CD4-positive, alpha-beta memory T cell (primary cell): ENCODE data around the gene TDRD5. TPM values are rescaled to one million over a fixed set of nuclear protein-coding genes. Genes with fewer than 3 reads are reported as not detected.

Experiments used
- CTCF ChIA-PET: fragments of 350-600 bp; sonication (Branson Sonifier 250); formaldehyde crosslinking; loops from one replicate; lab custom pipeline; 2021; ENCODE audit warnings: inconsistent platforms; ENCODE audit not compliant: partially characterized antibody; lab: Charles Lee
- POLR2A ChIA-PET: fragments of 350-600 bp; sonication (Branson Sonifier 250); formaldehyde crosslinking; loops from one replicate; lab custom pipeline; 2021; ENCODE audit not compliant: partially characterized antibody; lab: Charles Lee
- DNase-seq, 5 donors: peaks; one replicate each; pipeline versions ENCODE4 v3.0.0 to v3.0.0-alpha.2; 2020 to 2022; ENCODE audit warnings: mixed read lengths in 1 of 5
- H3K27ac ChIP-seq: one replicate; pipeline ENCODE4 v1.7.0; 2013; ENCODE audit warnings: low read depth, low read length
- H3K27me3 ChIP-seq: 2 replicates; pipeline ENCODE4 v1.7.0; 2013; ENCODE audit warnings: mild to moderate bottlenecking, low read length, moderate library complexity; ENCODE audit not compliant: insufficient read depth
- H3K36me3 ChIP-seq: 2 replicates; pipeline ENCODE4 v1.7.0; 2013; ENCODE audit warnings: mild to moderate bottlenecking, low read length, moderate library complexity; ENCODE audit not compliant: insufficient read depth
- H3K4me1 ChIP-seq: 2 replicates; pipeline ENCODE4 v1.7.0; 2013; ENCODE audit warnings: mild to moderate bottlenecking, low read length, moderate library complexity; ENCODE audit not compliant: insufficient read depth
- H3K4me3 ChIP-seq, 2 donors: one replicate each; pipeline ENCODE4 v1.7.0; 2013; ENCODE audit warnings: low read length in 2 of 2, mild to moderate bottlenecking in 1 of 2
- H3K9me3 ChIP-seq, 2 donors: one replicate each; pipeline ENCODE4 v1.7.0; 2013; ENCODE audit warnings: low read length in 2 of 2, control low read depth in 1 of 2; ENCODE audit not compliant: control insufficient read depth in 1 of 2
- H3K27ac Mint-ChIP-seq, 7 donors: one replicate each; pipeline ENCODE4 v1.8.0; 2020 to 2021; ENCODE audit warnings: mixed read lengths in 7 of 7, mild to moderate bottlenecking in 6 of 7, inconsistent platforms in 3 of 7, moderate library complexity in 3 of 7
- H3K27me3 Mint-ChIP-seq, 2 donors: one replicate each; pipeline ENCODE4 v1.8.0; 2020 to 2021; ENCODE audit warnings: mixed read lengths in 2 of 2
- H3K36me3 Mint-ChIP-seq, 2 donors: one replicate each; pipeline ENCODE4 v1.8.0; 2020 to 2021; ENCODE audit warnings: mixed read lengths in 2 of 2, inconsistent platforms in 1 of 2, mild to moderate bottlenecking in 1 of 2
- H3K4me1 Mint-ChIP-seq, 4 donors: one replicate each; pipeline ENCODE4 v1.8.0; 2020 to 2021; ENCODE audit warnings: mixed read lengths in 4 of 4, mild to moderate bottlenecking in 1 of 4
- H3K4me3 Mint-ChIP-seq, 8 donors: one replicate each; pipeline ENCODE4 v1.8.0; 2020 to 2021; ENCODE audit warnings: mixed read lengths in 8 of 8, mild to moderate bottlenecking in 7 of 8, moderate library complexity in 6 of 8, inconsistent platforms in 3 of 8
- H3K9me3 Mint-ChIP-seq, 8 donors: one replicate each; pipeline ENCODE4 v1.8.0; 2020 to 2021; ENCODE audit warnings: mixed read lengths in 8 of 8, mild to moderate bottlenecking in 5 of 8, inconsistent platforms in 3 of 8, moderate library complexity in 1 of 8
- intact Hi-C: fragments of 100-400 bp; cut with micrococcal nuclease; formaldehyde crosslinking; loops from one replicate; pipeline ENCODE4 v1.15.1; 2023
- polyA plus RNA-seq, 2 donors: library from polyadenylated mRNA; unstranded; fragments of 300-500 nt; fragmentation: Illumina TruSeq; gene quantifications; one replicate each; pipeline ENCODE4 v1.2.3, GENCODE V29; 2021
- total RNA-seq, 2 experiments: library from RNA; stranded (reverse); gene quantifications; one replicate each; pipeline ENCODE4 v1.2.3, GENCODE V29; 2021

The TDRD5 gene
- not detected for total RNA-seq
- not detected for polyA plus RNA-seq

DNA sequence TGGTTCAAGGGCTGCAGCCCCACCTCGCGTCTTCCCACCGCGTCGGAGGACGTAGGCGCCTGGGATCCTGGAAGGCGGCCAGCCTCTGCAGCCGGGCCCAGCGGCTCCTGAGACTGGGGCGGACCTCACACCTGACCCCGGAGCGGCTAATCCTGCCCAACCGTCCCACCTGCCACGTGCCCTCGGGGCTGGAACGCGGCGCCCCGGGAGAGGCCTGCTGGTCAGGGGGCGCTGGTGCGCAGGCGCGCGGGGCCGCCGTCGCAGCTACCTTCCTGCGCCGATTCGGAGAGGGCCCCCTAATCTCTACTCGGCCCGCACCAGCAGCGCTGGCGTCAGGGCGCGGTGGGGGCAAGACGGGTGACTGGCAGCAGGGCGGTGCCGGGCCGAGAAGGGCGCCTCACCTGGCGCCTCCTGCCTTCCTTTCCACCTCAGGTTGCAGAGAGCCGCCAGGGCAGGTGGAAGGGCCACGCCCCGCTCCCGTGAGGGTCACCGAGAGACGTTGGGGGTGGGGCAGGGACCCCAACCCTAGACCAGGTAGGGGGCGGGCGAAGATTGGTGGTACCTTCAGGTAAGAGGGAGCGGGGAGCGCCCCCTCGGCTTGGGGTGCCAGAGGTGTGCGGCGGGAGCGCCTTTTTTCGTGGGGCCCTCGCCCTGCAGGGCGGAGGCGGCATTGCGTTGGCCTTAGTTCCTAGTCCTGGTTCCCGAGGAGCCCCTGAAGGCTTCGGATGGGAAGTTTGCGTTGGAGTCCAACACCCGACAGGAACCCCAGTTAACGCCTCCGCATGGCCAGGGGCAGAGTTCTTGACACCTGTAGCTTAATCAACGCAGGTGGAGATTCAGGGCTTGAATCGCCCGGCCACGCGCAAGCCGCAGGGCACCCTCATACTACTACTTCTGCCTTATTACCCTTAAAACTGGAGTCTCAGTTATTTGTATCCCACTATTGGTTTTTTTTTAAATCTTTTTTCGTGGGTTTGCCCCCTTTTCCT, at the start of gene TDRD5:
Gene TDRD5, plus strand, starts transcription at position 241 of the 989 bp plus-strand sequence. CDS start 784 bp downstream, outside the sequence.
- Mint-ChIP-seq H3K4me3 (no peak within 1 kb of the TSS), H3K9me3 (peaks cover 0 to 3% (median 0%) of the 10 kb centered on the region in 8 donors), H3K27me3 (peaks cover 25 to 27% of the 10 kb centered on the region in 2 donors), H3K27ac (no peak within 1 kb of the TSS), H3K36me3 (no peaks in the 10 kb centered on the region), H3K4me1 (no peaks in the 10 kb centered on the region)
- no peaks in the 10 kb centered on the region for H3K9me3 ChIP-seq
- intact Hi-C loops = no loop called here
- ChIA-PET POLR2A (no interaction called here), CTCF (no interaction called here)
- no peaks in the 10 kb centered on the region for H3K36me3 ChIP-seq
- peaks cover 5% of the 10 kb centered on the region for H3K27me3 ChIP-seq
- no peak within 1 kb of the TSS for H3K27ac ChIP-seq
- no peaks in the 10 kb centered on the region for H3K4me1 ChIP-seq
- no peak for DNase-seq
- H3K4me3 ChIP-seq = no peak within 1 kb of the TSS

DNA sequence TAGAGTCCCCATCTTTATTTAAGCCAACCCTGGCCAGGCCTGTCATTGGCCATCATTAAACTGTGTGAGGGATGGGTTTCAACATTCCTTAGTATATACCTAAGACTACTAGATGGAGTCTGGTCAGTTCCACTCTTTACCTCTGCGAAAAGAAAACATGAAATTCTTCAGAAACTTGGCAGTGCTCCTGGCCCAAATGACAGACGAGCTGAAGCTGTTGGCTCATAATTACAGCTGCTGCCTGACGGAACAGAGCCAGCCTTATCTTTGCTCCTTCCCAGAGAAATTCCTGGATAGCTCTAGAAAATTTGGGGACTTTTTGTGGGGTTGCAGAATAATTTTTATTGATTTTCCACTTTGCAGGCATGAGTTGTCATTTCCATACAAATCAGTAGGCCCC, 46.3 kb upstream of the TDRD5 start:
- Histone ChIP-seq H3K27me3 (no peaks in the 10 kb centered on the region), H3K27ac (no peak overlapping the region), H3K9me3 (no peaks in the 10 kb centered on the region), H3K36me3 (no peaks in the 10 kb centered on the region), H3K4me1 (no peaks in the 10 kb centered on the region), H3K4me3 (no peak overlapping the region)
- ChIA-PET CTCF (no interaction called here), POLR2A (no interaction called here)
- H3K4me3 Mint-ChIP-seq = no peak overlapping the region
- peaks cover 0 to 4% (median 0%) of the 10 kb centered on the region in 8 donors for H3K9me3 Mint-ChIP-seq
- no peak overlapping the region for H3K27ac Mint-ChIP-seq
- no peaks in the 10 kb centered on the region for H3K4me1 Mint-ChIP-seq
- intact Hi-C loops = no loop called here
- H3K27me3 Mint-ChIP-seq = peaks cover 3 to 9% of the 10 kb centered on the region in 2 donors
- DNase-seq = no peak
- H3K36me3 Mint-ChIP-seq = no peaks in the 10 kb centered on the region

DNA sequence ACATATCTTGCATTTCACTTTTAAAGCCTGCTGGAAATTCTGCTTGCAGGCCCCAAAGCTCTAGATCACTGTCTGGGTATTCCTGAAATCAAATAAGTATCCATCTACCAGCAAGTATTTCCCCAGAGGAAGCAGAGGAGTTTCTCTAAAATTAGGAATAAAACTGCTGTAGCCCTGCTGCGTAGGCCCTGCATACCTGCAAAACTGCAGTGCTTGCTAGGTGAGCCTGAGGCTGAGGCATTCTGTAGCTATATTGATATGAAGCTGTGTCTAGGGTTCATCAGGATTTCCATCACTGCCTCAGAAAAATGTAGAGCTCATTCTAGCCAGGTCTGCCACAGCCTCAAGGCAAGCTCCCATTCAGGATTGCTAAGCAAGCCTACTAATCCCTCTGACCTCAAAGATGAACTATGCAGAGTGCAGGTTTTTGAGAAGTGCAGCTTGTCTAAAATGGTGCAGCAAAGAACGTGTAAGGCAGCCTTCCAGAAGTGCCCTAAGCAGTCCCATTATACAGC, 44.6 kb upstream of the TDRD5 start:
- no peak overlapping the region for H3K27ac ChIP-seq
- Mint-ChIP-seq H3K27ac (no peak overlapping the region), H3K4me3 (no peak overlapping the region), H3K4me1 (no peaks in the 10 kb centered on the region), H3K36me3 (no peaks in the 10 kb centered on the region), H3K27me3 (peaks cover 3 to 9% of the 10 kb centered on the region in 2 donors), H3K9me3 (peaks cover 0 to 4% (median 0%) of the 10 kb centered on the region in 8 donors)
- POLR2A ChIA-PET = no interaction called here
- no peaks in the 10 kb centered on the region for H3K36me3 ChIP-seq
- CTCF ChIA-PET = no interaction called here
- H3K4me3 ChIP-seq = no peak overlapping the region
- intact Hi-C loops = no loop called here
- no peaks in the 10 kb centered on the region for H3K4me1 ChIP-seq
- no peak for DNase-seq
- H3K27me3 ChIP-seq = no peaks in the 10 kb centered on the region
- H3K9me3 ChIP-seq = no peaks in the 10 kb centered on the region

DNA sequence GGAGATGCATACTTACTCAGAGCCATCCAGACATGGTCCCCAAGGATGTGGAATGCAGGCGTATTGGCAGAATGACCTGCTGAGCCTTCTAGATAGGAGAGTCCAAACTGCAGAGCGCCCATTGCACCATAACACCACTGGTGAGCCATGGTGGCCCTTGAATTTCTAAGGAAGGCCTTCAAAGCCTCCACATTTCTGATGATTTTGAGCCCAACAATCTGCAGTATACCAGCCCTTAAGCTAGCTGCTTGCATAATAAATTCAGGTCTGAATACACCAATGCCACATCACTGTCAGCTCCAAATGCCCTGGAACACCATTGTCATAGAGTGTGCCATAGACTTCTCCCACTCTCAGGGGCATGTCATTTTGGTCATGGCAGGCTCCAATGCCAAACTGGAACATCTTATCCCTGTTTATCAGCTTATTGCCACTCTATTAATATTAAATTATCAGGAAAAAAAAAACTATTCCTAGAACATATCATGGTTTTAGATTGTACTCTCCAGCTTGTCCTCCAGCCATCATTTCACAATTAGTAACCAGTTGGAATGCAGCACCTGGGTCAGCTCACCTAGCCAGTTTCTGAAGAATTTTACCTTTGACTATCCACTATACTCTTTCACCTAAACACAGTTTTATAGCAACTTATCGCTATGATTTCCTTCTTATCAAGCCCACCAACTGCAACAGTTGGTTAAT, 42.8 kb upstream of the TDRD5 start:
- no peak overlapping the region for H3K4me3 Mint-ChIP-seq
- CTCF ChIA-PET = no interaction called here
- Histone ChIP-seq H3K27me3 (no peaks in the 10 kb centered on the region), H3K9me3 (no peaks in the 10 kb centered on the region), H3K36me3 (no peaks in the 10 kb centered on the region), H3K4me1 (no peaks in the 10 kb centered on the region), H3K27ac (no peak overlapping the region), H3K4me3 (no peak overlapping the region)
- POLR2A ChIA-PET = no interaction called here
- no peak for DNase-seq
- H3K9me3 Mint-ChIP-seq = no peaks in the 10 kb centered on the region
- H3K27ac Mint-ChIP-seq = no peak overlapping the region
- H3K4me1 Mint-ChIP-seq = no peaks in the 10 kb centered on the region
- H3K27me3 Mint-ChIP-seq = peaks cover 0 to 4% of the 10 kb centered on the region in 2 donors
- H3K36me3 Mint-ChIP-seq = no peaks in the 10 kb centered on the region
- intact Hi-C loops = no loop called here

- intact Hi-C loops = no loop called here
- Mint-ChIP-seq H3K4me3 (no peak overlapping the region), H3K27ac (no peak overlapping the region)
Observed at GRCh38 chr1:179549368-179549700, 42.3 kb upstream of the TDRD5 start.

GRCh38 chr1:179550746-179551682, 40.6 kb upstream of the TDRD5 start:
- no peak for DNase-seq
- H3K4me3 ChIP-seq = no peak overlapping the region
- H3K27me3 ChIP-seq = no peaks in the 10 kb centered on the region
- ChIA-PET CTCF (interaction anchor here (0.5 kb wide), 1 partner anchor 59 kb away, joined by 3 read pairs; no protein-coding TSS in a partner anchor), POLR2A (no interaction called here)
- no peak overlapping the region for H3K27ac ChIP-seq
- H3K27me3 Mint-ChIP-seq = peaks cover 0 to 2% of the 10 kb centered on the region in 2 donors
- intact Hi-C loops = no loop called here
- H3K36me3 Mint-ChIP-seq = no peaks in the 10 kb centered on the region
- no peaks in the 10 kb centered on the region for H3K9me3 ChIP-seq
- peaks cover 0 to 4% (median 0%) of the 10 kb centered on the region in 8 donors for H3K9me3 Mint-ChIP-seq
- H3K27ac Mint-ChIP-seq = no peak overlapping the region
- no peaks in the 10 kb centered on the region for H3K4me1 Mint-ChIP-seq
- H3K36me3 ChIP-seq = no peaks in the 10 kb centered on the region
- H3K4me3 Mint-ChIP-seq = no peak overlapping the region
- no peaks in the 10 kb centered on the region for H3K4me1 ChIP-seq

More at GRCh38 chr1:179549368-179549700, 42.3 kb upstream of the TDRD5 start:
- ChIA-PET CTCF (no interaction called here), POLR2A (no interaction called here)
- Histone ChIP-seq H3K4me3 (no peak overlapping the region), H3K27me3 (no peaks in the 10 kb centered on the region), H3K4me1 (no peaks in the 10 kb centered on the region), H3K27ac (no peak overlapping the region), H3K9me3 (no peaks in the 10 kb centered on the region), H3K36me3 (no peaks in the 10 kb centered on the region)
- Mint-ChIP-seq H3K27me3 (peaks cover 0 to 4% of the 10 kb centered on the region in 2 donors), H3K9me3 (no peaks in the 10 kb centered on the region), H3K36me3 (no peaks in the 10 kb centered on the region), H3K4me1 (no peaks in the 10 kb centered on the region)
- no peak for DNase-seq
